Large intestine (tissue), 12 donors: ENCODE results near the gene CDAN1. TPM values are rescaled to one million over a fixed set of nuclear protein-coding genes. Genes with fewer than 3 reads are reported as not detected.
A peak's percentile ranks its signal among the peaks of the same experiment; 100 is the strongest.
"Not testable (repeated sequence)": the region's sequence is repeated elsewhere in the genome, so short reads cannot be mapped to it uniquely, and the experiment has no call there.

ENCODE experiments used
- DNase-seq, 2 donors: peaks; one replicate each; pipeline versions ENCODE4 v3.0.0 to v3.0.0-alpha.2; 2013
- H3K27ac ChIP-seq: one replicate; pipeline ENCODE4 v1.5.1; 2013; ENCODE audit warnings: low read length
- H3K27me3 ChIP-seq: 2 replicates; pipeline ENCODE4 v1.6.1; 2013; ENCODE audit warnings: low read length; ENCODE audit not compliant: control insufficient read depth, insufficient read depth
- H3K36me3 ChIP-seq: 2 replicates; pipeline ENCODE4 v1.6.1; 2013; ENCODE audit warnings: low read length; ENCODE audit not compliant: control insufficient read depth, insufficient read depth
- H3K4me1 ChIP-seq: one replicate; pipeline ENCODE4 v1.6.1; 2013; ENCODE audit warnings: low read length; ENCODE audit not compliant: control insufficient read depth, insufficient read depth
- H3K4me3 ChIP-seq: one replicate; pipeline ENCODE4 v1.5.1; 2013; ENCODE audit warnings: low read length
- H3K9me3 ChIP-seq: one replicate; pipeline ENCODE4 v1.6.1; 2013; ENCODE audit warnings: mild to moderate bottlenecking, low read depth, low read length, moderate library complexity; ENCODE audit not compliant: control insufficient read depth
- WGBS: methylation state at CpG from one replicate; pipeline ENCODE4 v1.1.5; 2013; ENCODE audit warnings: low lambda C conversion rate; ENCODE audit not compliant: insufficient coverage; 5-methylcytosine and 5-hydroxymethylcytosine counted together
- long read RNA-seq, 11 donors: transcript quantifications; one replicate each; lab custom pipeline, GENCODE V29; 2026
- polyA plus RNA-seq: library from polyadenylated mRNA; unstranded; fragments of 120-200 nt; gene quantifications from one replicate; pipeline ENCODE4 v1.2.1, GENCODE V29; 2013

The CDAN1 gene, protein sequence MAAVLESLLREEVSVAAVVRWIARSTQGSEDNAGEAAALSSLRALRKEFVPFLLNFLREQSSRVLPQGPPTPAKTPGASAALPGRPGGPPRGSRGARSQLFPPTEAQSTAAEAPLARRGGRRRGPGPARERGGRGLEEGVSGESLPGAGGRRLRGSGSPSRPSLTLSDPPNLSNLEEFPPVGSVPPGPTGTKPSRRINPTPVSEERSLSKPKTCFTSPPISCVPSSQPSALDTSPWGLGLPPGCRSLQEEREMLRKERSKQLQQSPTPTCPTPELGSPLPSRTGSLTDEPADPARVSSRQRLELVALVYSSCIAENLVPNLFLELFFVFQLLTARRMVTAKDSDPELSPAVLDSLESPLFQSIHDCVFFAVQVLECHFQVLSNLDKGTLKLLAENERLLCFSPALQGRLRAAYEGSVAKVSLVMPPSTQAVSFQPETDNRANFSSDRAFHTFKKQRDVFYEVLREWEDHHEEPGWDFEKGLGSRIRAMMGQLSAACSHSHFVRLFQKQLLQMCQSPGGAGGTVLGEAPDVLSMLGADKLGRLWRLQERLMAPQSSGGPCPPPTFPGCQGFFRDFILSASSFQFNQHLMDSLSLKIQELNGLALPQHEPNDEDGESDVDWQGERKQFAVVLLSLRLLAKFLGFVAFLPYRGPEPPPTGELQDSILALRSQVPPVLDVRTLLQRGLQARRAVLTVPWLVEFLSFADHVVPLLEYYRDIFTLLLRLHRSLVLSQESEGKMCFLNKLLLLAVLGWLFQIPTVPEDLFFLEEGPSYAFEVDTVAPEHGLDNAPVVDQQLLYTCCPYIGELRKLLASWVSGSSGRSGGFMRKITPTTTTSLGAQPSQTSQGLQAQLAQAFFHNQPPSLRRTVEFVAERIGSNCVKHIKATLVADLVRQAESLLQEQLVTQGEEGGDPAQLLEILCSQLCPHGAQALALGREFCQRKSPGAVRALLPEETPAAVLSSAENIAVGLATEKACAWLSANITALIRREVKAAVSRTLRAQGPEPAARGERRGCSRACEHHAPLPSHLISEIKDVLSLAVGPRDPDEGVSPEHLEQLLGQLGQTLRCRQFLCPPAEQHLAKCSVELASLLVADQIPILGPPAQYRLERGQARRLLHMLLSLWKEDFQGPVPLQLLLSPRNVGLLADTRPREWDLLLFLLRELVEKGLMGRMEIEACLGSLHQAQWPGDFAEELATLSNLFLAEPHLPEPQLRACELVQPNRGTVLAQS
- 18.0 TPM for polyA plus RNA-seq
- long read RNA-seq, donor 1, transcript CDAN1-204 (1 exons, 2,076 nt) = major isoform, 6 of 6 reads
- long read RNA-seq, donor 1, partial matches to known transcripts = 0 of 6 reads
- long read RNA-seq, donor 1, other reads (novel, unspliced or antisense) = 0 of 6 reads
- long read RNA-seq, donor 2, transcript CDAN1-204 (1 exons, 2,076 nt) = major isoform, 7 of 8 reads
- long read RNA-seq, donor 2, partial matches to known transcripts = 0 of 8 reads
- long read RNA-seq, donor 2, other reads (novel, unspliced or antisense) = 0 of 8 reads
- long read RNA-seq, donor 3 = 0 reads
- long read RNA-seq, donor 4, partial matches to known transcripts = 0 of 1 reads
- long read RNA-seq, donor 4, other reads (novel, unspliced or antisense) = 0 of 1 reads
- long read RNA-seq, donor 5, partial matches to known transcripts = 0 of 1 reads
- long read RNA-seq, donor 5, other reads (novel, unspliced or antisense) = 0 of 1 reads
- long read RNA-seq, donor 6, transcript CDAN1-204 (1 exons, 2,076 nt) = major isoform, 7 of 7 reads
- long read RNA-seq, donor 6, partial matches to known transcripts = 0 of 7 reads
- long read RNA-seq, donor 6, other reads (novel, unspliced or antisense) = 0 of 7 reads
- long read RNA-seq, donor 7, transcript CDAN1-204 (1 exons, 2,076 nt) = major isoform, 9 of 11 reads
- long read RNA-seq, donor 7, partial matches to known transcripts = 0 of 11 reads
- long read RNA-seq, donor 7, other reads (novel, unspliced or antisense) = 0 of 11 reads
- long read RNA-seq, donor 8, full-length matches to known transcripts = 10 of 10 reads
- long read RNA-seq, donor 8, partial matches to known transcripts = 0 of 10 reads
- long read RNA-seq, donor 8, other reads (novel, unspliced or antisense) = 0 of 10 reads
- long read RNA-seq, donor 9, transcript CDAN1-204 (1 exons, 2,076 nt) = major isoform, 9 of 9 reads
- long read RNA-seq, donor 9, partial matches to known transcripts = 0 of 9 reads
- long read RNA-seq, donor 9, other reads (novel, unspliced or antisense) = 0 of 9 reads
- long read RNA-seq, donor 10, transcript CDAN1-204 (1 exons, 2,076 nt) = major isoform, 5 of 5 reads
- long read RNA-seq, donor 10, partial matches to known transcripts = 0 of 5 reads
- long read RNA-seq, donor 10, other reads (novel, unspliced or antisense) = 0 of 5 reads
- long read RNA-seq, donor 11, full-length matches to known transcripts = 8 of 8 reads
- long read RNA-seq, donor 11, partial matches to known transcripts = 0 of 8 reads
- long read RNA-seq, donor 11, other reads (novel, unspliced or antisense) = 0 of 8 reads

DNA sequence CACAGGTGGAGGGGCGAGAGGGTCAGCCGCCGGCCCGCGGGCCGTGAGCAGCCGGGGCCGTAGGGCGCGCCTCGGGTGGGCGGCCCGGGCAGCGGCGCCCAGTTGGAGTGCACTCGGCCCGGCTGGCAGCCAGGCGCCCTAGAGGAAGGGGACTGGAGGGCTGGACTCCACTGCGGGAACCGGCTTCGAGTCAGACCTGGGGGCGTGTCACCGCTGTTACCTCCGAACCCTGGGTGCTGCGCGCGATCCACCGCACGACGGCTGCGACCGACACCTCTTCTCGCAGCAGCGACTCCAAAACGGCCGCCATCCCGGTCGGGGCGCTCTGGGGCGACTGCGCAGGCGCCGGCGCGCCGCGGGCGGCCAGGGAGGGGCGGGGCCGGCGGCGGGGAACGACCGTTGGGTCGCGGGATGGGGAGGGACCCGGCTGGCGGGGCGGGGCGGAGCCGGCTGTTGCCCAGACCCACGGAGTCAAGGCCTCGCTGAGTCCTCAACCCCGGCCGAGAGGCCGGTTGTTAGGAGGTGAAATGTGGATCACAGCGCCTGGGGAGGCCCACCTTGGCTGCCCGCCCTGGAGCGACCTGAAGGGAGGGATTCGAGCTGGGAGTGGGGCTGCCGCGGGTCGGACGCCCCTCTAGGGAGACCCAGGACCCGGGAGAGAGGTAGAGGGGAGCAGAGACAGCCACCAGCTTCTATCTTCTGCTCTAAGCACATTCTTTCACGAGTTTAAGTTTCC is at the start of gene CDAN1:
CDAN1 (minus strand) TSS at position 336 of the 736 bp plus-strand sequence; CDS start at position 310, 26 bp downstream.
- Histone ChIP-seq H3K9me3 (no peaks in the 10 kb centered on the region), H3K27ac (peak within 1 kb of the TSS; percentile 82), H3K36me3 (peaks cover 35% of the 10 kb centered on the region), H3K4me1 (peaks cover 6% of the 10 kb centered on the region), H3K27me3 (no peaks in the 10 kb centered on the region), H3K4me3 (peak within 1 kb of the TSS; percentile 66)
- DNase-seq = peak; percentile 83 to 91
- WGBS = 0% methylated on average over 1 of the region's 76 CpGs

DNA sequence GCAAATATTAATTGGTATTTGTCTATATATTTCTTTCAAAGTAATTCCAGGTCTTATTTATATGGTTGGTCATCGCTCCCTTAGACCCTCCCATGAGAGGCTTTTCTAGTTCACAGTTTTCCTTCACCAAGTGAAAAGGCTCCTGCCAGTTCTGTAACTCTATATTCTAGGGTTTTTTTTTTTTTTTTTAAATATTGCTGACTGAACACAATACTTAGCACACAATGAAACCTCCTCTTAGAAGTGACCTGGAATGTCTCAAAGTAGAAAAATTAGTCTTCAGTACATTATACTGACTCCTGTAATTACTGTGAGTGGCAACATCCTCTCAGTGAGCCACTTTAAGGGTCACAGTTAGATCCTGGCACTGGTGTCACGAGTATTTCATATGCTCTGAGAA is 48.6 kb upstream of the CDAN1 start:
- Histone ChIP-seq H3K4me3 (no peak overlapping the region), H3K9me3 (no peaks in the 10 kb centered on the region), H3K27ac (no peak overlapping the region), H3K27me3 (no peaks in the 10 kb centered on the region), H3K36me3 (peaks cover 6% of the 10 kb centered on the region), H3K4me1 (no peaks in the 10 kb centered on the region)
- no peak for DNase-seq
- WGBS = no CpG with 5 or more reads among the region's 2 CpGs

DNA sequence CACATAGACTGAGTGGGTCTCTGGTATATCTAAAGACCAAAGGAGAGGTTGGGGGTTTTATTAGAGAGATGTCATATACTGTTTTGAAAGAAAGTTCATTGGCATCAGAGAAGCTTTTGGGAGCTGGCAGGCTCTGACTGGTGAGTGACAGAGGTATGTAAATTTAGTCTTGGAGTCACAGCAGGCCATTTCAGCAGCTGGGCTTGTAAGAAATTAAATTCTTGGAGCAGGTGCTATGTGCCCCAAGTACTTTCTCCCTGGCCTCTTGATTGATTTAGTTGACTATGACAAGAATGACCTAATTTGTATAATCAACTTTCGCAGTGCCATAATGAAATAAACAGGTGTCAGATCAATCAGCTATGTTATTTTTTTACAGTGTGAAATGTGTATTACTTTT is 47.8 kb upstream of the CDAN1 start:
- no peak overlapping the region for H3K4me3 ChIP-seq
- WGBS = 100% methylated on average over 1 of the region's 1 CpG
- no peak for DNase-seq
- H3K9me3 ChIP-seq = no peaks in the 10 kb centered on the region
- H3K36me3 ChIP-seq = peaks cover 6% of the 10 kb centered on the region
- no peaks in the 10 kb centered on the region for H3K4me1 ChIP-seq
- no peak overlapping the region for H3K27ac ChIP-seq
- no peaks in the 10 kb centered on the region for H3K27me3 ChIP-seq

DNA sequence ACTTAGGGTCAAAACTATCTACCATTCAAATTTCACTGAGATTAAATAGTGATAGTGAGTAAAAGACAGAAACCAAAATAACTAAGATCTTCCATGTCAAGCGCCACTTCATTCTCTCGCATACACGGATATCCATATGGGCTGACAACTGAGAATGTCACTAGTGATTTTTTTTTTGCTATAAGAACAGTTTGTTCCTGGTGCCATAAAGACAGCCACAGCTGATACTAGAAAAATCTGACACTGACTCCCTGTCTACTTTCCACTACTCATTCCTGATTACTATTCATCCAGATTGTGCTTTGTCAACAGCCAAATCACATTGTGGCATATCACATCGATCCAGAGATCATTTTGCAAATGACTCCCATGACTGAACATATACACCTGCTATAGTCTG is 45.8 kb upstream of the CDAN1 start:
- peaks cover 6% of the 10 kb centered on the region for H3K36me3 ChIP-seq
- no peak for DNase-seq
- no peak overlapping the region for H3K4me3 ChIP-seq
- no peaks in the 10 kb centered on the region for H3K27me3 ChIP-seq
- no peaks in the 10 kb centered on the region for H3K9me3 ChIP-seq
- H3K27ac ChIP-seq = no peak overlapping the region
- WGBS = no CpG with 5 or more reads among the region's 4 CpGs
- no peaks in the 10 kb centered on the region for H3K4me1 ChIP-seq

DNA sequence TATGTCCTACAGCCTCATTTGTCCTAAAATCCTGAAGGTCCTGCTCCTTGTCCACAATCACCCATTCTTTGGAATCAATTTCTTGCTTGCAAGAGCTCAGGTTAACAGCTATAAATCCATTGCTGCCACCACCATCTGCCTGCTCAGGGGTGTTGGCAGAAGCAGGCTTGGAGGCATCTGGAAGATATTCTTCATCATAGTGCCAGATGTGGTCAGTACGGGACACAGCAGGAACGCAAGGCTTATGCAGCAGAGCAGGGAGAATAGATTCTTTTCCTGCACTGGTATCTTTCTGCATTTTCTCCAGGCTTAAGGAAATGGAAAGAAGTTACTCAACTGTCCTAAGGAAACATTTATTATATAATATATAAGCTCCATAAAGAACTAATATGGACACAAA is 38.5 kb upstream of the CDAN1 start:
- no CpG with 5 or more reads among the region's 2 CpGs for WGBS
- Histone ChIP-seq H3K9me3 (no peaks in the 10 kb centered on the region), H3K27ac (no peak overlapping the region), H3K27me3 (no peaks in the 10 kb centered on the region), H3K4me1 (no peaks in the 10 kb centered on the region), H3K4me3 (no peak overlapping the region), H3K36me3 (peaks cover 15% of the 10 kb centered on the region)
- DNase-seq = no peak

DNA sequence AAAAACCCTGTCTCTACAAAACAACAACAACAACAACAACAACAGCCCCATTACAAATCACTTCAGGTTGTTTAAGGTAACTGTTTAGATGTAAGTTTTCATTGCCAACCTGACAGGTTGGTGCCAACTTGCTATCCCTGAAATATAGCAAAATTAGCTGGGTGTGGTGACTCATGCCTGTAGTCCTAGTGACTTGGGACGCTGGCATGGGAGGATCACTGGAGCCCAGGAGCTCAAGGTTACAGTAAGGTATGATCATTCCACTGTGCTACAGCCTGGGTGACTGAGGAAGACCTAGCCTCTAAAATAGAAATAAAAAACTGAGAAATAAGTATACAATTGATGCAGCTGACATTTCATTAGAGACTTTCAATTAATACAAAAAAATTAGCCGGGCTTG is 36.0 kb upstream of the CDAN1 start:
- H3K4me3 ChIP-seq = no peak overlapping the region
- DNase-seq = no peak
- WGBS = no CpG with 5 or more reads among the region's 2 CpGs
- H3K4me1 ChIP-seq = no peaks in the 10 kb centered on the region
- no peak overlapping the region for H3K27ac ChIP-seq
- H3K9me3 ChIP-seq = no peaks in the 10 kb centered on the region
- H3K27me3 ChIP-seq = no peaks in the 10 kb centered on the region
- peaks cover 15% of the 10 kb centered on the region for H3K36me3 ChIP-seq

DNA sequence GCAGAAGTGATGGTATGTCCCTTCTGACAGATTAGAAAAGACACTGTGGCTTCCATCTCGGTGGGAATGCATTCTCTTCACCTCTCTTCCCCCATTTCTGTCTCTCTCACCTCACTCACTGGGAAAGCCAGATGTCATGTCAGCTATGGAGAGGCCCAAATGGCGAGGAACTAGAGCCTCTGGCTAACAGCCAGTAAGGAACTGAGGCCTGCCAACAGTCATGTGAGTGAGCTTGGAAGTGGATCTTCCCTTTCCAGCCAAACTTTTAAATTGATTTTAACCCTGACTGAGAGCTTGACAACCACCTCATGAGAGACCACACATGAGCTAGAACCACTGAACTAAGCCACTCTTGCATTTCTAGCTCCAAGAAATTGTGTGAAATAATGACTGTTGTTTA is 35.2 kb upstream of the CDAN1 start:
- Histone ChIP-seq H3K9me3 (no peaks in the 10 kb centered on the region), H3K27ac (no peak overlapping the region), H3K36me3 (peaks cover 15% of the 10 kb centered on the region), H3K27me3 (no peaks in the 10 kb centered on the region), H3K4me3 (no peak overlapping the region), H3K4me1 (no peaks in the 10 kb centered on the region)
- no CpG with 5 or more reads among the region's 2 CpGs for WGBS
- DNase-seq = no peak

DNA sequence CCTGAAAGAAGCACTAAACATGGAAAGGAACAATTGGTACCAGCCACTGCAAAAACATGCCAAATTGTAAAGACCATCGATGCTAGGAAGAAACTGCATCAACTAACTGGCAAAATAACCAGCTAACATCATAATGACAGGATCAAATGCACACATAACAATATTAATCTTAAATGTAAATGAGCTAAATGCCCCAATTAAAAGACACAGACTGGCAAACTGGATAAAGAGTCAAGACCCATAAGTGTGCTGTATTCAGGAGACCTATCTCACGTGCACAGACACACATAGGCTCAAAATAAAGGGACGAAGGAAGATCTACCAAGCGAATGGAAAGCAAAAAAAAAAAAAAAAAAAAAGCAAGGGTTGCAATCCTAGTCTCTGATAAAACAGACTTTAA is 29.2 kb upstream of the CDAN1 start:
- WGBS = 100% methylated on average over 1 of the region's 4 CpGs

More for the DNA sequence above, 29.2 kb upstream of the CDAN1 start:
- not testable (repeated sequence) for H3K9me3 ChIP-seq, DNase-seq, H3K27ac ChIP-seq, H3K36me3 ChIP-seq, H3K27me3 ChIP-seq, H3K4me3 ChIP-seq, H3K4me1 ChIP-seq
